Inferior parietal cortex (tissue), 1 donor: Measurements from ENCODE around the gene C10orf90.
A peak's percentile ranks its signal among the peaks of the same experiment; 100 is the strongest.

Source experiments
- DNase-seq: peaks from one replicate; pipeline ENCODE4 v3.0.0-alpha.2; 2016; ENCODE audit errors: extremely low spot score

The C10orf90 gene

GRCh38 chr10:126673565-126673964 is 3.1 kb upstream of the C10orf90 start:
- peak; percentile 21 for DNase-seq

GRCh38 chr10:126671402-126671975 is 996 bp upstream of the C10orf90 start:
- no peak for DNase-seq

GRCh38 chr10:126670895-126671261 is 385 bp upstream of the C10orf90 start:
- DNase-seq = peak; percentile 79

GRCh38 chr10:126669168-126669567 is 1.3 kb downstream of the C10orf90 start:
- peak; percentile 32 for DNase-seq

- no peak for DNase-seq
Measured at GRCh38 chr10:126668505-126668904, 2.0 kb downstream of the C10orf90 start.

- no peak for DNase-seq
Measured at GRCh38 chr10:126667568-126667967, 2.9 kb downstream of the C10orf90 start.

- no peak for DNase-seq
Measured at GRCh38 chr10:126665207-126665606, 5.3 kb downstream of the C10orf90 start.

GRCh38 chr10:126663880-126664279 is 6.6 kb downstream of the C10orf90 start:
- no peak for DNase-seq

GRCh38 chr10:126663328-126663727 is 7.2 kb downstream of the C10orf90 start:
- peak; percentile 89 for DNase-seq

GRCh38 chr10:126661841-126662515 is 8.5 kb downstream of the C10orf90 start:
- DNase-seq = no peak

- no peak for DNase-seq
Measured at GRCh38 chr10:126661356-126661755, 9.1 kb downstream of the C10orf90 start.

- no peak for DNase-seq
Measured at GRCh38 chr10:126659750-126660149, 10.7 kb downstream of the C10orf90 start.

GRCh38 chr10:126658928-126659327 is 11.6 kb downstream of the C10orf90 start:
- DNase-seq = no peak

- no peak for DNase-seq
Measured at GRCh38 chr10:126654579-126654978, 15.9 kb downstream of the C10orf90 start.

- DNase-seq = no peak
Measured at GRCh38 chr10:126651467-126651866, 19.0 kb downstream of the C10orf90 start.

GRCh38 chr10:126650161-126650560 is 20.3 kb downstream of the C10orf90 start:
- DNase-seq = no peak

- DNase-seq = no peak
Measured at GRCh38 chr10:126647116-126647515, 23.4 kb downstream of the C10orf90 start.

- no peak for DNase-seq
Measured at GRCh38 chr10:126646110-126646509, 24.4 kb downstream of the C10orf90 start.

- DNase-seq = no peak
Measured at GRCh38 chr10:126640401-126640800, 30.1 kb downstream of the C10orf90 start.

GRCh38 chr10:126639084-126639483 is 31.4 kb downstream of the C10orf90 start:
- DNase-seq = no peak

- DNase-seq = no peak
Measured at GRCh38 chr10:126638542-126638941, 32.0 kb downstream of the C10orf90 start.

GRCh38 chr10:126637501-126637900 is 33.0 kb downstream of the C10orf90 start:
- no peak for DNase-seq

- no peak for DNase-seq
Measured at GRCh38 chr10:126634911-126635310, 35.6 kb downstream of the C10orf90 start.

- DNase-seq = no peak
Measured at GRCh38 chr10:126634347-126634746, 36.1 kb downstream of the C10orf90 start.
